GM23338 (cell line): ENCODE measurements around the gene KRTAP5-2. TPM values are rescaled to one million over a fixed set of nuclear protein-coding genes. Genes with fewer than 3 reads are reported as not detected.
A peak's percentile ranks its signal among the peaks of the same experiment; 100 is the strongest.
"Not testable (repeated sequence)": the region's sequence is repeated elsewhere in the genome, so short reads cannot be mapped to it uniquely, and the experiment has no call there.

Experiments
- ATAC-seq: fragments of 200-7000 bp; cut with Tn5 transposase; 3 replicates; pipeline ENCODE4 v1.9.1; 2020
- DNase-seq: peaks from one replicate; pipeline ENCODE4 v3.0.0-alpha.2; 2015; ENCODE audit warnings: low spot score
- H2AFZ ChIP-seq: fragments of 200-600 bp; sonication (generic); 2 replicates; pipeline ENCODE4 v1.8.0; 2016; ENCODE audit warnings: antibody characterized with exemption, mild to moderate bottlenecking, moderate library complexity
- H3F3A ChIP-seq: fragments of 200-600 bp; sonication (generic); replicated peaks from 2 replicates; pipeline ENCODE4 v1.8.0; 2017; ENCODE audit warnings: antibody characterized with exemption, mixed run types, low read depth
- H3K27ac ChIP-seq: fragments of 200-600 bp; sonication (generic); 2 replicates; pipeline ENCODE4 v1.6.1; 2016; ENCODE audit warnings: low read depth
- H3K27me3 ChIP-seq: fragments of 200-600 bp; sonication (generic); 2 replicates; pipeline ENCODE4 v1.8.0; 2016; ENCODE audit warnings: mild to moderate bottlenecking, mixed run types, moderate library complexity; ENCODE audit not compliant: insufficient read depth
- H3K36me3 ChIP-seq: fragments of 200-600 bp; sonication (generic); 2 replicates; pipeline ENCODE4 v1.8.0; 2016; ENCODE audit warnings: mild to moderate bottlenecking; ENCODE audit not compliant: insufficient read depth
- H3K4me1 ChIP-seq: fragments of 200-600 bp; sonication (generic); 2 replicates; pipeline ENCODE4 v1.8.0; 2016; ENCODE audit warnings: mild to moderate bottlenecking, moderate library complexity; ENCODE audit not compliant: insufficient read depth
- H3K4me2 ChIP-seq: fragments of 200-600 bp; sonication (generic); 2 replicates; pipeline ENCODE4 v1.7.1; 2017; ENCODE audit warnings: mixed run types
- H3K4me3 ChIP-seq: fragments of 200-600 bp; sonication (generic); 2 replicates; pipeline ENCODE4 v1.6.1; 2016; ENCODE audit warnings: mixed run types
- H3K79me2 ChIP-seq: fragments of 200-600 bp; sonication (generic); replicated peaks from 2 replicates; pipeline ENCODE4 v1.8.0; 2017; ENCODE audit warnings: mild to moderate bottlenecking; ENCODE audit not compliant: insufficient read depth
- H3K9me2 ChIP-seq: fragments of 200-600 bp; sonication (generic); 2 replicates; pipeline ENCODE4 v1.8.0; 2017; ENCODE audit not compliant: insufficient read depth
- H4K20me1 ChIP-seq: fragments of 200-600 bp; sonication (generic); replicated peaks from 2 replicates; pipeline ENCODE4 v1.8.0; 2017; ENCODE audit warnings: mild to moderate bottlenecking; ENCODE audit not compliant: insufficient read depth
- H3K27ac Mint-ChIP-seq: 2 replicates; pipeline ENCODE4 v1.8.0; 2020; ENCODE audit warnings: inconsistent platforms, mild to moderate bottlenecking, moderate library complexity, mixed read lengths
- H3K27me3 Mint-ChIP-seq: 3 replicates; pipeline ENCODE4 v1.8.0; 2022; ENCODE audit warnings: low read depth, mild to moderate bottlenecking, moderate library complexity, mixed read lengths, inconsistent platforms; ENCODE audit not compliant: insufficient read depth, poor library complexity
- H3K36me3 Mint-ChIP-seq: 3 replicates; pipeline ENCODE4 v1.8.0; 2021; ENCODE audit warnings: low read depth, mild to moderate bottlenecking, inconsistent platforms, moderate library complexity, mixed read lengths
- H3K4me1 Mint-ChIP-seq: 3 replicates; pipeline ENCODE4 v1.8.0; 2020; ENCODE audit warnings: mild to moderate bottlenecking, inconsistent platforms, mixed read lengths
- H3K4me3 Mint-ChIP-seq: 3 replicates; pipeline ENCODE4 v1.8.0; 2021; ENCODE audit warnings: moderate library complexity, mild to moderate bottlenecking, inconsistent platforms, mixed read lengths
- H3K9me3 Mint-ChIP-seq: 3 replicates; pipeline ENCODE4 v1.8.0; 2020; ENCODE audit warnings: moderate library complexity, mild to moderate bottlenecking, inconsistent platforms, mixed read lengths
- CREB1 ChIP-seq: fragments of 250-450 bp; sonication (Bioruptor Pico); IDR thresholded peaks from 2 replicates; pipeline ENCODE4 v1.5.0; 2020; ENCODE audit warnings: low read depth, mild to moderate bottlenecking, moderate library complexity
- ETS1 ChIP-seq: IDR thresholded peaks from 2 replicates; pipeline ENCODE4 v1.6.1; 2016; ENCODE audit warnings: antibody characterized with exemption
- EZH2 ChIP-seq: fragments of 200-600 bp; sonication (generic); IDR thresholded peaks from one replicate; pipeline ENCODE4 v1.8.0; 2017; ENCODE audit warnings: antibody characterized with exemption, mild to moderate bottlenecking, low read depth; ENCODE audit not compliant: unreplicated experiment
- EZH2phosphoT487 ChIP-seq: fragments of 200-600 bp; sonication (generic); IDR thresholded peaks from one replicate; pipeline ENCODE4 v1.8.1; 2018; ENCODE audit warnings: antibody characterized with exemption; ENCODE audit not compliant: unreplicated experiment
- NANOG ChIP-seq: IDR thresholded peaks from 2 replicates; pipeline ENCODE4 v1.6.1; 2016; ENCODE audit warnings: antibody characterized with exemption, borderline replicate concordance
- STAT1 ChIP-seq: IDR thresholded peaks from one replicate; pipeline ENCODE4 v1.6.1; 2016; ENCODE audit warnings: antibody characterized with exemption; ENCODE audit not compliant: unreplicated experiment
- ZNF114 ChIP-seq: fragments of 250-450 bp; sonication (Bioruptor Pico); IDR thresholded peaks from 2 replicates; pipeline ENCODE4 v1.5.0; 2020; ENCODE audit warnings: mild to moderate bottlenecking, moderate library complexity
- ZNF331 ChIP-seq: fragments of 250-450 bp; sonication (Bioruptor Pico); IDR thresholded peaks from 2 replicates; pipeline ENCODE4 v1.5.0; 2020; ENCODE audit warnings: low read depth, mild to moderate bottlenecking, moderate library complexity
- long read RNA-seq: library from polyadenylated mRNA; unstranded; transcript quantifications from one replicate; pipeline ENCODE4 v2.0.0, GENCODE V29; 2020; ENCODE audit not compliant: unreplicated experiment
- polyA plus RNA-seq: library from polyadenylated mRNA; unstranded; fragments of >200 nt; fragmentation: Nextera tagmentation; extraction: Ambion mirVana; gene quantifications from 2 replicates; pipeline ENCODE4 v1.2.1, GENCODE V29; 2016
- total RNA-seq: library from RNA; depleted of rRNA; stranded (reverse); fragments of >200 nt; shearing (Covaris generic); gene quantifications from 2 replicates; pipeline ENCODE4 v1.2.3, GENCODE V29; 2014; rRNA removed
- TF ChIP-seq, protein P1 (sequence below), 2 experiments: fragments of 200-600 bp in 1 of 2; sonication (generic) in 1 of 2; conservative IDR thresholded peaks; 2 replicates each; pipeline versions ENCODE4 v1.5.1 to v1.6.1; 2016 to 2017; ENCODE audit warnings: antibody characterized with exemption in 2 of 2, low read depth in 2 of 2, mild to moderate bottlenecking in 2 of 2, moderate library complexity in 1 of 2

KRTAP5-2 gene
- total RNA-seq (not detected in 2 replicates), polyA plus RNA-seq (not detected in 2 replicates)
- long read RNA-seq, result 0 reads

DNA sequence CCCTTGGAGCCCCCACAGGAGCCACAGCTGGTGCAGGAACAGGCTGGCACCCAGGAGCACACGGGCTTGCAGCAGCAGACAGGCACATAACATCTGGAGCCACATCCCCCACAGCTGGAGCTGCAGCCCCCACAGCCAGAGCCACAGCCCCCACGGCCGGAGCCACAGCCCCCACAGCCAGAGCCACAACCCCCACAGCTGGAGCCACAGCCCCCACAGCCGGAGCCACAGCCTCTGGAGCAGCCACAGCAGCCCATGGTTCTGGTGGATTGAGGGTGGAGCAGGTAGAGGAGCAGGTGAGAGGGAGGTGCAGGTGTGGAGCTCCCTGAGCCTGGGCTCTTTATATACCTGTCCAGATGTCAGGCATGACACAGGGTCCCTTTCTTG is at the start of gene KRTAP5-2:
KRTAP5-2 (minus strand) TSS at position 301 of the 387 bp plus-strand sequence; CDS start at position 257, 44 bp downstream.
- no peaks in the 10 kb centered on the region for H3K27me3 ChIP-seq
- H4K20me1 ChIP-seq, result no peaks in the 10 kb centered on the region
- H3K4me2 ChIP-seq, result peak within 1 kb of the TSS; percentile 70
- no peak within 1 kb of the TSS for H3K4me3 ChIP-seq
- DNase-seq (no peak), ATAC-seq (no peak)
- H2AFZ ChIP-seq, result peak within 1 kb of the TSS; percentile 73
- TF ChIP-seq ZNF331 (CRISPR knock-in tag), result no peak
- TF ChIP-seq EZH2phosphoT487, result no peak
- no peak for TF ChIP-seq CREB1 (CRISPR knock-in tag)
- no peak for TF ChIP-seq EZH2
- TF ChIP-seq ETS1, result no peak
- no peak for TF ChIP-seq STAT1
- no peak for TF ChIP-seq ZNF114 (CRISPR knock-in tag)
- TF ChIP-seq, protein P1, sequence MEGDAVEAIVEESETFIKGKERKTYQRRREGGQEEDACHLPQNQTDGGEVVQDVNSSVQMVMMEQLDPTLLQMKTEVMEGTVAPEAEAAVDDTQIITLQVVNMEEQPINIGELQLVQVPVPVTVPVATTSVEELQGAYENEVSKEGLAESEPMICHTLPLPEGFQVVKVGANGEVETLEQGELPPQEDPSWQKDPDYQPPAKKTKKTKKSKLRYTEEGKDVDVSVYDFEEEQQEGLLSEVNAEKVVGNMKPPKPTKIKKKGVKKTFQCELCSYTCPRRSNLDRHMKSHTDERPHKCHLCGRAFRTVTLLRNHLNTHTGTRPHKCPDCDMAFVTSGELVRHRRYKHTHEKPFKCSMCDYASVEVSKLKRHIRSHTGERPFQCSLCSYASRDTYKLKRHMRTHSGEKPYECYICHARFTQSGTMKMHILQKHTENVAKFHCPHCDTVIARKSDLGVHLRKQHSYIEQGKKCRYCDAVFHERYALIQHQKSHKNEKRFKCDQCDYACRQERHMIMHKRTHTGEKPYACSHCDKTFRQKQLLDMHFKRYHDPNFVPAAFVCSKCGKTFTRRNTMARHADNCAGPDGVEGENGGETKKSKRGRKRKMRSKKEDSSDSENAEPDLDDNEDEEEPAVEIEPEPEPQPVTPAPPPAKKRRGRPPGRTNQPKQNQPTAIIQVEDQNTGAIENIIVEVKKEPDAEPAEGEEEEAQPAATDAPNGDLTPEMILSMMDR (conservative IDR thresholded peaks at IDR 0.05; ENCODE audit: low read depth in 2 of 2), result no peak
- no peak for TF ChIP-seq NANOG
- peaks cover 18% of the 10 kb centered on the region for H3K4me1 ChIP-seq
- no peak within 1 kb of the TSS for H3K27ac ChIP-seq
- Mint-ChIP-seq H3K4me1 (peaks cover 28% of the 10 kb centered on the region), H3K27me3 (peaks cover 15% of the 10 kb centered on the region), H3K9me3 (peaks cover 22% of the 10 kb centered on the region; the same call in 2 of the 3 replicates), H3K36me3 (peaks cover 5% of the 10 kb centered on the region; the same call in 1 of the 3 replicates), H3K27ac (no peak within 1 kb of the TSS), H3K4me3 (no peak within 1 kb of the TSS; the same call in 2 of the 3 replicates)
- no peaks in the 10 kb centered on the region for H3K36me3 ChIP-seq
- H3F3A ChIP-seq, result peaks cover 13% of the 10 kb centered on the region; the same call in 1 of the 2 replicates
- H3K79me2 ChIP-seq, result no peaks in the 10 kb centered on the region
- H3K9me2 ChIP-seq, result no peaks in the 10 kb centered on the region

- not testable (repeated sequence) for ATAC-seq, H3K4me1 Mint-ChIP-seq, H3K27ac ChIP-seq, H3K4me1 ChIP-seq, H2AFZ ChIP-seq, H3K9me2 ChIP-seq, H4K20me1 ChIP-seq, H3K79me2 ChIP-seq, H3K27me3 Mint-ChIP-seq, DNase-seq, H3K27ac Mint-ChIP-seq, H3F3A ChIP-seq, H3K36me3 ChIP-seq, H3K4me2 ChIP-seq, H3K9me3 Mint-ChIP-seq, H3K27me3 ChIP-seq, H3K4me3 ChIP-seq, H3K4me3 Mint-ChIP-seq, H3K36me3 Mint-ChIP-seq
Observed at GRCh38 chr11:1646540-1646939, 48.4 kb upstream of the KRTAP5-2 start.
